Measurements from ENCODE around the gene CD27. TPM values are rescaled to one million over a fixed set of nuclear protein-coding genes. Genes with fewer than 3 reads are reported as not detected.
A peak's percentile ranks its signal among the peaks of the same experiment; 100 is the strongest.
"Not testable (repeated sequence)": the region's sequence is repeated elsewhere in the genome, so short reads cannot be mapped to it uniquely, and the experiment has no call there.

CD27 gene
- 1 to 10 TPM in 3 of 4 donors, under 1 TPM in 1; 0.82 to 1.6 (median 1.2) TPM for polyA plus RNA-seq (ENCODE audit: insufficient read length in 4 of 4)

DNA sequence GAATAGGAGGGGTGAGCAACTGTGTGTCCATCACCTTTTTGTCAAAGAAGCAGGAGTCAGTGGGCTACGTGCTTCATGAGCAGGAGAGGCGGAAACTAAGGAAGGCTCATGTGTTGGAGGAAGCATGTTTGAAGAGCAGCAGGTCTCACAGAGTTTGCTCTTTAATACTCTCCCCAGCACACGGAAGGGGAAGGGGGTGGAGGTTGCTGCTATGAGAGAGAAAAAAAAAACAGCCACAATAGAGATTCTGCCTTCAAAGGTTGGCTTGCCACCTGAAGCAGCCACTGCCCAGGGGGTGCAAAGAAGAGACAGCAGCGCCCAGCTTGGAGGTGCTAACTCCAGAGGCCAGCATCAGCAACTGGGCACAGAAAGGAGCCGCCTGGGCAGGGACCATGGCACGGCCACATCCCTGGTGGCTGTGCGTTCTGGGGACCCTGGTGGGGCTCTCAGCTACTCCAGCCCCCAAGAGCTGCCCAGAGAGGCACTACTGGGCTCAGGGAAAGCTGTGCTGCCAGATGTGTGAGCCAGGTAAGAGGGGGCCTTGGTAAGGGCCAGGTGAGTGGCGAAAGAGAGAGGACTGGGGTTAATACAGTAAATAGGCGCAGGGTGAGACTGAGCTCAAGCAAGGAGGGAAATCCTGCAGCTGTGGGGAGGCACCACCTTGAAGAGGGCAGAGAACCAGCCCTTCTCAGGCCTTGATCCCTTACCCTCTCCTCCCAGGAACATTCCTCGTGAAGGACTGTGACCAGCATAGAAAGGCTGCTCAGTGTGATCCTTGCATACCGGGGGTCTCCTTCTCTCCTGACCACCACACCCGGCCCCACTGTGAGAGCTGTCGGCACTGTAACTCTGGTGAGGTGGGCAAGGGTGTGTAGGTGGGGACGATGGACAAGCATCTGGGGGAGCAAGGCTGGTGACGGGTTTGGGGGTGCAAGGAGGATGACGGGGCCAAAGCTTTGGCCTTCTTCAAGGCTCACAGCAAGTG lies at the start of gene CD27:
Gene CD27 (plus strand): TSS at position 252 of the 985 bp plus-strand sequence. CDS start 141 bp downstream, at position 393.
- DNase-seq (ENCODE audit: low read depth in 4 of 4, low spot score in 3 of 4), result no peak

DNA sequence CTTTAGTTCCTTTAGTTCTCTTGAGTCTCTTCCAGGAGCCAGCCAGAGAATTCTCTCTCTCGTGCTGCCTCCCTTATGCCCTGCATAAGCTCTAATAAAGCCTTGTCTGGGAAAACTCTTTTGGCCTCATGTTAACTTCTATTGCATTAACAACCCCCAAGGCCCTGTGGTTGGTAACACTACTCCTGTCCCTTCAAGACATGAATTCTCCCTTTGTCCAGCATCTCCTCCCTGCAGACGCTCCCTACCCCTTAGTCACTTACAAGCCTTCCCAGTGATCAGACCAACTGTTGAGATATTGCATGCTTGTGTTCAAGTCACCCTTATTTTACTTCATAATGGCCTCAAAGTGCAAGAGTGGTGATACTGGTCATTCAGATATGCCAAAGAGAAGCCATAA lies 48.7 kb upstream of the CD27 start:
- DNase-seq (ENCODE audit: low read depth in 4 of 4, low spot score in 3 of 4), result no peak

DNA sequence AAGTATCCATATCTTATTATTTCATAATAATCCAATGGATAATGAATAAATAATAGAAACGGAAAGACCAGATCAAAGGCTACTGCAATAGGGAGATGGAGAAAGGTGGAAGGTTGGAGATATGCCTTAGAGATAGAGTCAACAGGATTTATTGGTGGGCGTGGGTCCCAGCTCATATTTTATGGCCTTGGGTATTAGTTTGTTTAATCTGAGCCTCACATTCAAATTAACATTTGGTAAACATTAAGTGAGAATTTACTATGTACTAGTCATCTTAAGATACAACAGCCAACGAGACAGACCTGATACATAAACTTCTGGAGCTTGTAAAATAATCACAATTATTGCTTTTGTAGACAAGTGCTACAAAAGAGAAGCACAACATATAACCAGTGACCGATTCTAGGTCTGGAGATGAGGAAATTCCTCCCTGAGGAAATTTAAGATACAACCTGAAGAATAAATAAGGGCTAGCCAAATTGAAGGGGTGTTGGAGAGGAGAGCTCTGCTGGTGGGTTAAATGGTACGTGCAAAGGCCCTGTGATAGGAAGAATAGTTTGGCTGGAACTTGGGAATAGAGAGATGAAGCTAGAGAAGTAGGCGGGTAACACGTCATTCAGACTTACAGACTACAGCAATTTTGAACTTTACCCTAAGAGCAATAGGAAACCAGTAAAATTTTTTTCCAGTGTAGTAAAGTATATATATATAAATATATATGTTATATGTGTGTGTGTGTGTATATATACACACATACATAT lies 44.7 kb upstream of the CD27 start:
- no peak for DNase-seq (ENCODE audit: low read depth in 4 of 4, low spot score in 3 of 4)

DNA sequence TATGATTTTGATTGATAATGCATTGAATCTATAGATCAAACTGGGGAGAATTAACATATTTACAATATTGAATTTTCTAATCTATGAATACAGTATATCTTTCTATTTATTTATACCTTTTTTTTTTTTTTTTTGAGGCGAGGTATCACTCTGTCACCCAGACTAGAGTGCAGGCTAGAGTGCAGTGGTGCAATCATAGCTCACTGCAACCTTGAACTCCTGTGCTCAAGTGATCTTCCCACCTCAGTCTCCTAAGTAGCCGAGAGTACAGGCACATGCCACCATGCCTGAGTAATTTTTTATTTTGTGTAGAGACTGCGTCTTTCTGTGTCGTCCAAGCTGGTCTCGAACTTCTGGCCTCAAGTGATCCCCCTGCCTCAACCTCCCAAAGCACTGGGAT lies 40.4 kb upstream of the CD27 start:
- no peak for DNase-seq (ENCODE audit: low read depth in 4 of 4, low spot score in 3 of 4)

DNA sequence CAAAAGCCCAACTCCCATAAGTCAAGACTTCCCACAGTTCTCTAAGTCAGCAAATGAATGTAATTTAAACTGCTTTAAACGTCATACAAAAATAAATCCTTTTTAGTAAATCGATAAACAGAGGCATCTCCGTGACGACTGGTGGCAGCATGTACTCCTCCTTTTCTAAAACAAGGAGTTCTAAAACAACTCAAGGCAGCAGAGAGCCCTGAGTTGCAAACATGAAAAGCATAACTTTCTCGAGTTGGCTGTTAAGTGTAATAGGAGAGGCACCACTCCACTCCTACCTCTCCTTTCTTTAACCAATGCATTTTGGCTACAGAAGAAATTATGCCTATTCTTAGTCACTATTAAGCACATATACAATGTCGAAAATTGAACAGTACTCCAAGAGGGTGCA lies 38.8 kb upstream of the CD27 start:
- DNase-seq (ENCODE audit: low read depth in 4 of 4, low spot score in 3 of 4), result no peak

DNA sequence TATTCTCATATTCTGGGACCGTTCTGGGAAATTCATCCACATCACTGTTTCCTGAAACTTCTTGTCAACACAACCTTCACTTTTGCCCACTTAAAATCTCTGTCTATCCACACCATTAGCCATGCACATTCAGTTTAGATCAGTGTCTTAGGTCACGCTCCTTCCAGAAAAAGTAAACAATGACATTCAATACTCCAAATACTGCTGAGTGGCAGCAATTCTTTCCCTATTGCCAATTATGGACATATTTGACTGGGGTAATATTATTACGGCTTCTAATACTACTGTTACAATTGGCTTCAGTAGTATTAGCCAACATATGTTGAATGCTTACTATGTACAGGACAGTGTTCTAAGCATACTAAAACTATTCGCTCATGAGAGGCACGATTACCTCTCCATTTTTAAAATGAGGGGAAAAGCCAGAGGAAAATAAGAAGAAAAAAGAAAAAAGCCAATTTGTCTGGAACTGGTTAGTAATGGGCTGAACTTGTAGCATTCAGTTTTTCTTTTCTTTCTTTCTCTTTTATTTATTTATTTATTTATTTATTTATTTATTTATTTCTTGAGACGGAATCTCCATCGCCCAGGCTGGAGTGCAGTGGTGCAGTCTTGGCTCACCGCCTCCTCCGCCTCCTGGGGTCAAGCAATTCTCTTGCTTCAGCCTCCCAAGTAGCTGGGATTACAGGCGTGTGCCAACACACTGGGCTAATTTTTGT lies 37.4 kb upstream of the CD27 start:
- no peak for DNase-seq (ENCODE audit: low read depth in 4 of 4, low spot score in 3 of 4)

DNA sequence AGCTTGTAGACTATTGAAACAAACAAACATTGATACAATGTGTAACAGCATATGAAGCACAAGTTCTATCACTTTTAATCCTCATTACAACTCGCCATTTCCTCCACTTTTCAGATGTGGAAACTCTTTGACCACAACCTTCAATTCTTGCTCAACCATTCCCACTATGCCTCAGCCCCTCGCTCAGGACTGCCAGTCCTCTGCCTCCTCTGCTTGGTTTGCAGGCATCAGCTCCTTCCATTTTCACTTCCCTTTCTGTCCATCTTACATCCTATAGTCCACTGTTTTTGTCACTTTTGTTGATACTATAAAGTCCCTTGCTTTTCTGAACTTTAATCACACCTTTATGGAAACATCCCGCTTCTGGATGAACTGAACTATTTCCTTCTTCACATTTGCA lies 28.2 kb upstream of the CD27 start:
- DNase-seq (ENCODE audit: low read depth in 4 of 4, low spot score in 3 of 4), result no peak

DNA sequence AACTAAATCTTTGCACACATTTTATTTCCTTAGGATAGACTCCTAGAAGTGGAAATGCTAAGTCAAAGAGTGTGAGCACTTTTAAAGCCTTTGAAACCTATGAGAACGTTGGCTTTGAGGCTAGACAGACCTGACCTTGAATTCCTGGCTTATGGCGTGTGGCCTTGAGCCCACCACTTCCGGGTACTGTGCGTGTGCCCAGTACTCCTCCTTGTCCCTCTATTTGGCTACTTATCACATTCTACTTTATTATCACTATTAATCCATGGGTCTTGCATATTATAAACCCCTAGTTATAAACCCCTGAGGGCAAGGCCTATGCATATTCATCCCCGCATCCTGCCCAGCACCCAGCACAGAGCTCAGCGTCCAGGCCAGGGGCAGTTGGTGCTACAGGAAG lies 26.0 kb upstream of the CD27 start:
- DNase-seq (ENCODE audit: low read depth in 4 of 4, low spot score in 3 of 4), result no peak

DNA sequence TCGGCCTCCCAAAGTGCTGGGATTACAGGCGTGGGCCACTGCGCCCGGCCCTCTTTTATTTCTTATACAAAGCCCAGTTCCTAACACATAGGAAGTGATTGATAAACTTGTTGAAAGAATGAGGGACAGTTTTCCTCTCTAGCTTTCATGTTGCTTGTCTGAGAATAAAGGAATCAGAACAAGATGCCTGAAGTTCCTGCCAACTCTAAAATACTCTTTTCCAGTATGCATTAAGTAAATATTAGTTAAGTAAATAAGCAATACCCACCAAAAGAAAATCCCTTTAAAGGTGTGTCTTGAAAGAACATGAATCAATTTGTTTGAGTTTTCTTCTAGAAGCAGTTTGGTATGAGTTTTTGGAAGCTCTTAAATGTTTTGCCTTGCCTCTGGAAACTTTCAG lies 24.4 kb upstream of the CD27 start:
- no peak for DNase-seq (ENCODE audit: low read depth in 4 of 4, low spot score in 3 of 4)

DNA sequence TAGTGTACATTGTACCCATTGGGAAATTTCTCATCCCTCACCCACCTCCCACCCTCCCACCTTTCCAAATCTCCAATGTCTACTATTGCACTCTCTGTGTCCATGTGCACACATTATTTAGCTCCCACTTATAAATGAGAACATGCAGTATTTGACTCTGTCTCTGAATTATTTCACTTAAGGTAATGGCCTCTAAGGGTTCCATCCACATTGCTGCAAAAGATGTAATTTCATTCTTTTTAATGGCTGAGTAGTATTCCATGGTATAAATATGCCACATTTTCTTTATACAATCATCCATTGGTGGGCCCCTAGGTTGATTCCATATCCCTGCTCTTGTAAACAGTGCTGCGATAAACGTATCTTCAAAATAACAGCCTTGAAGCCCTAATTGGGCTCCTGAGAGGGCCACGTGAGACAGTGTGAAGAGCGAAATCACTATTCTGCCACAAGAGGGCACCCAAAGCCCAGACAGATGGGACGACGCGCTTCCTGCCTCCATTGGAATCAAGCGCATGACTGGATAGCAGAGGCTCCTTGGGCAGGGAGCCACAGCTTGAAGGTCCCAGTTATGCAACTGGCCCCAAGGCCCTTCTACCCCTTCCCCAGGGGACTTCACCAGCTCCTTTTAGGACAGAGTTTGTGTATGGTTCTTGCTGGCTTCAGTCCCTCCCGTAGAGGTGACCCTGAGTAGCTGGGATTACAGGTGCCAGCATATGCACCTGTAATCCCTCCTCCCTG lies 21.3 kb upstream of the CD27 start:
- peak; percentile 66 to 80 (median 75) for DNase-seq (ENCODE audit: low read depth in 4 of 4, low spot score in 3 of 4)

DNA sequence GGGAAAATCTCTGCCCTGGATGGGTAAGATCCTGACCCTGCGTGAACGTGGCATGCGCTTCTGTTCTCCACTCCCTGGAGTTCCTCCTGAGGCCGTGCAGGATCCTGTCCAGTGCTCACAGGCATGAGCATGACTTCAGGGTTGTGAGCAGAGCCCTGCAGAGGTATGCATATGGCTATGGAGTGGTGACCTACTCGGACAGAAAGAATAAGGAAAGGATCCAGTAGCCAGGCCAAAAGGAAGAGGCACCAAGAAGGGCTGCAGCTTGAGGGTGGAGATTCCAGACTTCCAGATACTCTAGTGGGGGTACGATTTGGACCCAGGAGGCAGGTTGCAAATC lies 20.8 kb upstream of the CD27 start:
- no peak for DNase-seq (ENCODE audit: low read depth in 4 of 4, low spot score in 3 of 4)

DNA sequence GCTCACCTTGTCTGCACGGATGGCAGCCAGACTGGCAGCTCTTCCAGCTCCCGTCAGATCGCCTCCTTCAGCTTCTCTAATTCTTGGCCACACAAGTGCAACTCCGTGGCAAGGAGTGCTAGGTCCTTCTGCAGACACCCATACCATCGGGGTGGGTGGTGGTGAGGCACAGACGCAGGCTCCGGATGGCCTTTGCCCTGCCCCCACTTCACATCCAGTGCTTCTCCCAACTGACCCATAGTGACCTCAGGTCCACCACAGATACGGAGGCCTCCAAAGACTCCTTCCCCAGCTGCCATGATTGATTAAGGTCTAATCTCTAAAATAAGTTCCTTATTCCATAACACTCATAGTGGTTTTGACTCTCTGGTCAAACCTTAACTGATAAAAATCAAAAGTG lies 19.9 kb upstream of the CD27 start:
- DNase-seq (ENCODE audit: low read depth in 4 of 4, low spot score in 3 of 4), result no peak

DNA sequence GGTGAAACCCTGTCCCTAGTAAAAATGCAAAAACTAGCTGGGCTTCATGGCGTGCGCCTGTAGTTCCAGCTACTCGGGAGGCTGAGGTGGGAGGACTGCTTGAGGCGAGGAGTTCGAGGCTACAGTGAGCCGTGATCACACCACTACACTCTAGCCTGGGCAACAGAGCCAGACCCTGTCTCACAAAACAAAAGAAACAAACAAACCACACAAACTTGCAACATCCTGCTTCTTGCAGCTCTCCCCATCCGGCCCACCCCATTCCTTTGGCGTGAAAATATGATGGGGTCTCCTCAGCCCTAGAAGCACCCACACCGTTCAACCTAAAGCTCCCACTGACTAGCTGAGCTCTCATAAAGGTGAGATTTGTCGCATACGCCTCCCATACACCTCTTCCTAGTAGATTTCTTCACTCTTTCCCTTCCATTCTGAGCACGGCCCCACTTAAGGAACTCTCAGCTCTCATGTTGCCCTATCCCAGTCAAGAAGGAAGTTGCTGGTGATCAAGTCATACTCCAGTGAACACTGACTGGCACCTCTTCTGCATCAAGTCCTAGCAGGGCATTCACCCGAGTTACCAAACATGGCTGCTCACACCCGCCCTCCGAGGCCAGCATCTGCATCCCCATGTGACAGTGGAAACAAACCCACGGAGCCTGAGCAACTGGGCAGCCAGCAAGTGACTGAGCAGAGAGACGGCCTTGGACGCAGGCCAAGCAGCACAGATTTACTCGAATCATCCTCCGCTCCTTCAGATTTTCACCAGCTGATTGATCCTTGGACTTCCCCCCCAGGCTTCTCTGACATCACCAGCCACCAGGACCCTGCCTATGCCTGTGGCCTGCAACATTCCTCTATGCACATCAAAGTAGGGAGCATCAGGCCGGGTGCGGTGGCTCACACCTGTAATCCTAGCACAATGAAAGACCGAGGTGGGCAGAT lies 18.9 kb upstream of the CD27 start:
- no peak for DNase-seq (ENCODE audit: low read depth in 4 of 4, low spot score in 3 of 4)

DNA sequence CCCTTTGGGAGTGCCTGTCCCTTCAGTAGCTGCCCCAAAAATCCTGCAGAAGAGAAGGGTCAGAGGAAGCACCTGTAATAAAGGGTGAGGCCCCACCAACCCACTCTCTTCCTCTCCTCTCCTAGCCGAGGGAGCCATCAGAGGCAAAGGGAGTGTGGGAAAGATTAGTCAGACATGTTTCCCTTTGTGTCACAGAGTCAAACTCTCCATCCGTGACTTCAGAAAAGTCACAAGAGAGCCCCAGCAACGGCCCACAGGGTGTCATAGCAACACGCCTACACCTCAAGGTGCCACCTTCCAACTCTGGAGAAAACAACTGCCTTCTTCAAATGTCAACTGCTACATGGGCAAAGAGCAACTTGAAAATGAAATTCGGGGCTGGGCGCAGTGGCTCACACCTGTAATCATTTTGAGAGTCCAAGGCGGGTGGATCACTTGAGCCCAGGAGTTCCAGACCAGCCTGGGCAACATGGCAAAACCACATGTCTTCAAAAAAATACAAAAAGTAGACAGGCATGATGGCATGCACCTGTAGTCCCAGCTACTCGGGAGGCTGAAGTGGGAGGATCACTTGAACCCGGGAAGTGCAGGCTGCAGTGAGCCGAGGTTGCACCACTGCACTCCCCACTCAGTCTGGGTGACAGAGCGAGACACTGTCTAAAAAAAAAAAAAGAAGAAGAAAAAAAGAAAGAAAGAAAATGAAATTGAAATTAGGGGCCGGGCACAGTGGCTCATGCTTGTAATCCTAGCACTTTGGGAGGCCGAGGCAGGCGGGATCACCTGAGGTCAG lies 17.7 kb upstream of the CD27 start:
- DNase-seq (ENCODE audit: low read depth in 4 of 4, low spot score in 3 of 4), result no peak

DNA sequence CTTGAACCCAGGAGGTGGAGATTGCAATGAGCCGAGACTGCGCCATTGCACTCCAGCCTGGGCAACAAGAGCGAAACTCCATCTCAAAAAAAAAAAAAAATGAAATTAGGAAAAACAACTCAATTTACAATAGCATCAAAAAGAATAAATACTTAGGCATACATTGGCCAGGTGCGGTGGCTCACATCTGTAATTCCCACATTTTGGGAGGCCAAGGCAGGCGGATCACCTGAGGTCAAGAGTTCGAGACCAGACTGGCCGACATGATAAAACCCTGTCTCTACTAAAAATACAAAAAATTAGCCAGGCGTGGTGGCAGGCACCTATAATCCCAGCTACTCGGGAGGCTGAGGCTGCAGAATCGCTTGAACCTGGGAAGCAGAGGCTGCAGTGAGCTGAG lies 17.0 kb upstream of the CD27 start:
- DNase-seq (ENCODE audit: low read depth in 4 of 4, low spot score in 3 of 4), result not testable (repeated sequence)

DNA sequence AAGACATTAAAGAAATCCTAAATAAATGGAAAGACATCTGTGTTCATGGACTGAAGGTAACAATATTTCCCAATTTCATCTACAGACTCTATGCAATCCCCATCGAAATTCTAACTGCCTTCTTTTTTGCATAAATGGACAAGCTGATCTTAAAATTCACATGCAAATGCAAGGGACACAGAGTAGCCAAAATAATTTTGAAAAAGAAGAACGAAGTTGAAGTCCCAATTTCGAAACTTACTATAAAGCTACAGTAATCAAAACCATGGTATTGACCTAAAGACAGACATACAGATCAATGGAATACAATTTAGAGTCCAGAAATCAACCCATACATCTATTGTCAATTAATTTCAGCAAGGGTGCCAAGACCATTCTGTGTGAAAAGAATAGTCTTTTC lies 16.4 kb upstream of the CD27 start:
- no peak for DNase-seq (ENCODE audit: low read depth in 4 of 4, low spot score in 3 of 4)

DNA sequence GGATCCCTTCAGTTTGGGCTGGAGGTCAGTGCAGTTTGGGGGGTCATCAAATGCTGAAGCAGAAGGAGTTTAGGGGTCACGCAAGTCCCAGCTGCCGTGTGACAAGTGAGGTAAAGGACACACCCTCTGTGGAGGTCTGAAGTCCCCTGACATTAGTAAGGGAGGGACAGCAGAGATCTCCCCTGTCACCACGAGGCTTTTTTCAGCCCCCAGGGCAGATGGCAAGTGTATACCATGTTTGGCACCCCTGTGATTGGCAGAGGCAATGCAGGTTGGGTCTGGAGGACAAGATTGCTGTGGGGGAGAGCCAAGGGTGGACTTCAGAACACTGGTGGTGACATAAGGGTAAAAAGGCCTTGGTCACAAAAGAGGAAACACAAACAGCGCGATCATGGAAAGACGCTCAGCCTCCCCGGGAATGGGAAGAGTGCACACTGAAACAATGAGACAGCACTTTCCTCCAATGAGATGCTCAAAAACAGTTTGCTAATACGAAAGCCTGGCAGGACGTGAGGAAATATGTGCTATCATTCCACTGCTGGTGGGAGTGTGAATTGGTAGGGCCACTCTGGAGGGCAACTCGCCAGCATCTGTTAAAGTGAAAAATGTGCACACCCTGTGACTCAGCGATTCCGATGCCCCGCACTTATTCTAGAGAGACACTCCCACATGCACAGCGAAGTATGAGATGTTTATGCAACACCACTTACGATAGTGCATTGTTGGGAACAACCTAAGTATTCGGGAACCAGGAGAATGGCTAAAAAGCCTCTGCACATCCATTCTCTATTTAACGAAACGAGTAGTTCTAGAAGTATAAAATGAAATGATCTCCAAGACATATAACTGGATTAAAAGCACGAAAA lies 14.4 kb upstream of the CD27 start:
- DNase-seq (ENCODE audit: low read depth in 4 of 4, low spot score in 3 of 4), result peak in 1 of 4 donors; percentile 45

DNA sequence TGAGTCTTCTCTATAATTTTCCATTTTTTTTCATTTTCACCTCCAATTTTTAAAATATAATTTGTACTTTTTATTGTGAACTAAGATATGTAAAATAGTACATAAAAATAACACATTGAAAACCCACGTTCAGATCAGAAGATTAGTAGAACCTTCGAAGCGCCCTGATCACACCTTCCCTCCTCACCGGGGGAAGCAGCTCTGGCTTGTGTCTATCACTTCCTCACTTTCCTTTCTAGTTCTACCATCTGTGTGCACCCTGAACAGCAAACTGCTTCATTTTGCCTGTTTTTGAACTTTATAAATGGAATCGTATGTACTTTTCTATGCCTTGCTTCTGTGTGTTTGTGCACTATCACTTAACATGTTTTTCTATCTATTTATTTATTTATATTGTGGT lies 11.8 kb upstream of the CD27 start:
- DNase-seq (ENCODE audit: low read depth in 4 of 4, low spot score in 3 of 4), result no peak
